Astrocyte (in vitro differentiated cells and primary cell): ENCODE data around the gene MUC5AC. TPM values are rescaled to one million over a fixed set of nuclear protein-coding genes. Genes with fewer than 3 reads are reported as not detected.

ENCODE experiments used
- DNase-seq: peaks from one replicate; pipeline ENCODE4 v3.0.0-alpha.2; 2010; ENCODE audit warnings: low read depth
- FAIRE-seq: peaks from 2 replicates; lab custom pipeline; 2011; peaks lifted over from hg19 to GRCh38; lab: Jason Lieb, UNC
- H2AFZ ChIP-seq: 2 replicates; pipeline ENCODE4 v1.6.0; 2012; ENCODE audit warnings: low read depth, low read length, inconsistent platforms
- H3K27ac ChIP-seq: 2 replicates; pipeline ENCODE4 v1.5.1; 2011; ENCODE audit warnings: low read depth, low read length, inconsistent platforms
- H3K27me3 ChIP-seq: 2 replicates; pipeline ENCODE4 v1.6.0; 2011; ENCODE audit warnings: low read length, inconsistent platforms; ENCODE audit not compliant: insufficient read depth
- H3K36me3 ChIP-seq: 2 replicates; pipeline ENCODE4 v1.5.1; 2011; ENCODE audit warnings: low read length, inconsistent platforms; ENCODE audit not compliant: insufficient read depth
- H3K4me1 ChIP-seq: 2 replicates; pipeline ENCODE4 v1.5.1; 2011; ENCODE audit warnings: low read length, inconsistent platforms; ENCODE audit not compliant: insufficient read depth
- H3K4me2 ChIP-seq: 2 replicates; pipeline ENCODE4 v1.6.0; 2012; ENCODE audit warnings: low read length, inconsistent platforms
- H3K4me3 ChIP-seq: 2 replicates; pipeline ENCODE4 v1.5.1; 2011; ENCODE audit warnings: low read depth, mild to moderate bottlenecking, low read length, inconsistent platforms; ENCODE audit not compliant: insufficient read depth
- H3K79me2 ChIP-seq: 2 replicates; pipeline ENCODE4 v1.6.0; 2012; ENCODE audit warnings: mild to moderate bottlenecking, low read length, inconsistent platforms; ENCODE audit not compliant: insufficient read depth
- H3K9ac ChIP-seq: 2 replicates; pipeline ENCODE4 v1.6.0; 2012; ENCODE audit warnings: mild to moderate bottlenecking, low read length, inconsistent platforms
- H3K9me3 ChIP-seq: 2 replicates; pipeline ENCODE4 v1.5.1; 2012; ENCODE audit warnings: low read depth, mild to moderate bottlenecking, low read length, inconsistent platforms; ENCODE audit not compliant: insufficient read depth
- H4K20me1 ChIP-seq: 2 replicates; pipeline ENCODE4 v1.6.0; 2012; ENCODE audit warnings: low read length, inconsistent platforms; ENCODE audit not compliant: insufficient read depth
- H3K27ac Mint-ChIP-seq: one replicate; pipeline ENCODE4 v1.8.0; 2021; ENCODE audit warnings: mild to moderate bottlenecking, mixed read lengths; ENCODE audit not compliant: unreplicated experiment
- H3K27me3 Mint-ChIP-seq: one replicate; pipeline ENCODE4 v1.8.0; 2021; ENCODE audit warnings: low read depth, mixed read lengths; ENCODE audit not compliant: unreplicated experiment
- H3K36me3 Mint-ChIP-seq: one replicate; pipeline ENCODE4 v1.8.0; 2021; ENCODE audit warnings: low read depth, mixed read lengths; ENCODE audit not compliant: unreplicated experiment
- H3K4me1 Mint-ChIP-seq: one replicate; pipeline ENCODE4 v1.8.0; 2021; ENCODE audit warnings: low read depth, mixed read lengths; ENCODE audit not compliant: unreplicated experiment
- H3K4me3 Mint-ChIP-seq: one replicate; pipeline ENCODE4 v1.8.0; 2021; ENCODE audit warnings: mild to moderate bottlenecking, moderate library complexity, mixed read lengths; ENCODE audit not compliant: unreplicated experiment
- H3K9me3 Mint-ChIP-seq: one replicate; pipeline ENCODE4 v1.8.0; 2021; ENCODE audit warnings: mild to moderate bottlenecking, mixed read lengths; ENCODE audit not compliant: unreplicated experiment
- EZH2 ChIP-seq: IDR thresholded peaks from 2 replicates; pipeline ENCODE4 v1.6.1; 2012; ENCODE audit warnings: mild to moderate bottlenecking, low read length, inconsistent platforms; ENCODE audit not compliant: insufficient read depth
- total RNA-seq: library from RNA; stranded (reverse); gene quantifications from 2 replicates; pipeline ENCODE4 v1.2.1, GENCODE V29; 2021
- TF ChIP-seq, protein P1 (sequence below): IDR thresholded peaks from 2 replicates; pipeline ENCODE4 v1.5.1; 2011; ENCODE audit warnings: low read depth, mild to moderate bottlenecking, inconsistent platforms, low read length, moderate library complexity; ENCODE audit not compliant: insufficient read depth

Gene MUC5AC
- total RNA-seq, 1 donor from 2014 or later, result not detected

GRCh38 chr11:1116104-1116503, 41.6 kb upstream of the MUC5AC start:
- no peak overlapping the region for H3K4me3 ChIP-seq
- no peak for DNase-seq
- no peak overlapping the region for H3K27ac ChIP-seq
- H3K9me3 Mint-ChIP-seq, result peaks cover 3% of the 10 kb centered on the region
- no peaks in the 10 kb centered on the region for H3K4me1 Mint-ChIP-seq
- H3K9me3 ChIP-seq, result no peaks in the 10 kb centered on the region
- H3K27me3 Mint-ChIP-seq, result peaks cover 48% of the 10 kb centered on the region
- H3K36me3 ChIP-seq, result no peaks in the 10 kb centered on the region
- H3K4me3 Mint-ChIP-seq, result no peak overlapping the region
- no peak overlapping the region for H3K9ac ChIP-seq
- H3K27me3 ChIP-seq, result no peaks in the 10 kb centered on the region
- H3K4me1 ChIP-seq, result no peaks in the 10 kb centered on the region
- no peaks in the 10 kb centered on the region for H3K79me2 ChIP-seq
- no peak overlapping the region for H3K27ac Mint-ChIP-seq
- FAIRE-seq, result no peak
- TF ChIP-seq, protein P1, sequence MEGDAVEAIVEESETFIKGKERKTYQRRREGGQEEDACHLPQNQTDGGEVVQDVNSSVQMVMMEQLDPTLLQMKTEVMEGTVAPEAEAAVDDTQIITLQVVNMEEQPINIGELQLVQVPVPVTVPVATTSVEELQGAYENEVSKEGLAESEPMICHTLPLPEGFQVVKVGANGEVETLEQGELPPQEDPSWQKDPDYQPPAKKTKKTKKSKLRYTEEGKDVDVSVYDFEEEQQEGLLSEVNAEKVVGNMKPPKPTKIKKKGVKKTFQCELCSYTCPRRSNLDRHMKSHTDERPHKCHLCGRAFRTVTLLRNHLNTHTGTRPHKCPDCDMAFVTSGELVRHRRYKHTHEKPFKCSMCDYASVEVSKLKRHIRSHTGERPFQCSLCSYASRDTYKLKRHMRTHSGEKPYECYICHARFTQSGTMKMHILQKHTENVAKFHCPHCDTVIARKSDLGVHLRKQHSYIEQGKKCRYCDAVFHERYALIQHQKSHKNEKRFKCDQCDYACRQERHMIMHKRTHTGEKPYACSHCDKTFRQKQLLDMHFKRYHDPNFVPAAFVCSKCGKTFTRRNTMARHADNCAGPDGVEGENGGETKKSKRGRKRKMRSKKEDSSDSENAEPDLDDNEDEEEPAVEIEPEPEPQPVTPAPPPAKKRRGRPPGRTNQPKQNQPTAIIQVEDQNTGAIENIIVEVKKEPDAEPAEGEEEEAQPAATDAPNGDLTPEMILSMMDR, result no peak
- TF ChIP-seq EZH2, result no peak
- H2AFZ ChIP-seq, result no peak overlapping the region
- no peaks in the 10 kb centered on the region for H4K20me1 ChIP-seq
- H3K4me2 ChIP-seq, result no peak overlapping the region
- no peaks in the 10 kb centered on the region for H3K36me3 Mint-ChIP-seq

- H3K9me3 ChIP-seq, result no peaks in the 10 kb centered on the region
- no peak overlapping the region for H3K4me3 ChIP-seq
- Mint-ChIP-seq H3K9me3 (peaks cover 3% of the 10 kb centered on the region), H3K27me3 (peaks cover 48% of the 10 kb centered on the region), H3K27ac (no peak overlapping the region), H3K4me1 (no peaks in the 10 kb centered on the region), H3K4me3 (peak overlapping the region; percentile 25), H3K36me3 (no peaks in the 10 kb centered on the region)
- FAIRE-seq, result no peak
- no peaks in the 10 kb centered on the region for H3K36me3 ChIP-seq
- no peak overlapping the region for H3K4me2 ChIP-seq
- H3K27me3 ChIP-seq, result no peaks in the 10 kb centered on the region
- H2AFZ ChIP-seq, result no peak overlapping the region
- H4K20me1 ChIP-seq, result no peaks in the 10 kb centered on the region
- no peak overlapping the region for H3K27ac ChIP-seq
- no peak for DNase-seq
- no peak overlapping the region for H3K9ac ChIP-seq
- TF ChIP-seq EZH2, result no peak
- TF ChIP-seq, protein P1, result no peak
- no peaks in the 10 kb centered on the region for H3K4me1 ChIP-seq
- no peaks in the 10 kb centered on the region for H3K79me2 ChIP-seq
These were observed 40.9 kb upstream of the MUC5AC start for GRCh38 chr11:1116666-1117390.

DNA sequence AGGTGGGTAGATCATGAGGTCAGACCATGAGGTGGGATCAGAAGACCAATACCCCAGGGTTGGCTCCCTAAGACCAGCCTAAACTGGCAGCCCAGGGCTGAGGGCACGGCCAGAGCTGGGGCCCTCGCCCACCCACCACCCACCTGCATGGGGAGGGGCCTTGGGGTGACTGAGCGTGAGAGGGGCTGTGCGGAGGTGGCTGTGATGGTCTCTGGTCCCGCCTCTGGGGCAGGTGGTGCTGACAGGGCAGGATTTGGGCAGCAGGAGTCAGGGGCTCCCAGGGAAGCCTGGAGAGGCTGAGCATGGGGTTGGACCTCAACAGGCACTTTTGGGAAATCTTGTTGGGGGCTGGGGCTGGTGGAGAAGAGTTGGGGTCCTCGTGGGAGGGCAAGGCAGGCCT, 39.8 kb upstream of the MUC5AC start:
- no peaks in the 10 kb centered on the region for H3K36me3 ChIP-seq
- no peaks in the 10 kb centered on the region for H3K27me3 ChIP-seq
- H3K27ac Mint-ChIP-seq, result no peak overlapping the region
- H3K4me3 Mint-ChIP-seq, result no peak overlapping the region
- no peak overlapping the region for H3K4me3 ChIP-seq
- H3K4me1 ChIP-seq, result no peaks in the 10 kb centered on the region
- peaks cover 1% of the 10 kb centered on the region for H3K4me1 Mint-ChIP-seq
- no peak overlapping the region for H3K27ac ChIP-seq
- H3K27me3 Mint-ChIP-seq, result peaks cover 54% of the 10 kb centered on the region
- no peaks in the 10 kb centered on the region for H4K20me1 ChIP-seq
- FAIRE-seq (no peak), DNase-seq (no peak)
- no peak overlapping the region for H3K4me2 ChIP-seq
- H3K9ac ChIP-seq, result no peak overlapping the region
- H3K79me2 ChIP-seq, result no peaks in the 10 kb centered on the region
- TF ChIP-seq, protein P1, result no peak
- no peak for TF ChIP-seq EZH2
- H3K9me3 Mint-ChIP-seq, result peaks cover 3% of the 10 kb centered on the region
- H2AFZ ChIP-seq, result no peak overlapping the region
- H3K36me3 Mint-ChIP-seq, result no peaks in the 10 kb centered on the region
- no peaks in the 10 kb centered on the region for H3K9me3 ChIP-seq
